Natural killer cell treated with Interleukin-12 subunit alpha and Interleukin-12 subunit beta and Interleukin-15 and Interleukin-18, amount 100 ng/mL, for 72 hours (primary cell): ENCODE data around the gene KLHL25. TPM values are rescaled to one million over a fixed set of nuclear protein-coding genes. Genes with fewer than 3 reads are reported as not detected.

Source experiments
- ATAC-seq, 2 donors: fragments of 150-1000 bp; cut with Tn5 transposase in 1 of 2; sonication (Bioruptor Pico), chemical (Tn5 transposase) in 1 of 2; 2 replicates each; pipeline ENCODE4 v1.10.0; 2021
- DNase-seq: peaks from one replicate; pipeline ENCODE4 v3.0.0; 2022; ENCODE audit warnings: low spot score
- H3K27ac Mint-ChIP-seq, 2 donors: 1 replicate in 1 of 2; 2 replicates in 1 of 2; pipeline ENCODE4 v1.8.0; 2022; ENCODE audit warnings: mixed read lengths in 2 of 2, mild to moderate bottlenecking in 1 of 2, moderate library complexity in 1 of 2
- H3K27me3 Mint-ChIP-seq, 2 donors: 1 replicate in 1 of 2; 2 replicates in 1 of 2; pipeline ENCODE4 v1.8.0; 2022; ENCODE audit warnings: mixed read lengths in 2 of 2
- H3K36me3 Mint-ChIP-seq: one replicate; pipeline ENCODE4 v1.8.0; 2022; ENCODE audit warnings: mixed read lengths
- H3K4me1 Mint-ChIP-seq, 2 donors: 1 replicate in 1 of 2; 2 replicates in 1 of 2; pipeline ENCODE4 v1.8.0; 2022; ENCODE audit warnings: low read depth in 2 of 2, mixed read lengths in 2 of 2, mild to moderate bottlenecking in 1 of 2
- H3K4me3 Mint-ChIP-seq: one replicate; pipeline ENCODE4 v1.8.0; 2022; ENCODE audit warnings: mixed read lengths
- H3K9me3 Mint-ChIP-seq: 2 replicates; pipeline ENCODE4 v1.8.0; 2022; ENCODE audit warnings: mixed read lengths
- total RNA-seq, 2 donors: library from RNA; stranded (reverse); gene quantifications; one replicate each; pipeline ENCODE4 v1.2.3, GENCODE V29; 2022

KLHL25 gene
- total RNA-seq, 2 donors from 2014 or later: 4.7 to 8.5 TPM

GRCh38 chr15:85766001-85766831 is 28.5 kb downstream of the KLHL25 start:
- no peaks in the 10 kb centered on the region for H3K9me3 Mint-ChIP-seq
- H3K36me3 Mint-ChIP-seq: no peaks in the 10 kb centered on the region
- H3K27ac Mint-ChIP-seq: no peak overlapping the region
- DNase-seq (no peak), ATAC-seq (no peak)
- H3K4me3 Mint-ChIP-seq: no peak overlapping the region
- H3K4me1 Mint-ChIP-seq: peaks cover 0 to 3% of the 10 kb centered on the region in 2 donors
- H3K27me3 Mint-ChIP-seq: no peaks in the 10 kb centered on the region

- DNase-seq (no peak), ATAC-seq (no peak)
- Mint-ChIP-seq H3K9me3 (no peaks in the 10 kb centered on the region), H3K4me1 (peaks cover 0 to 3% of the 10 kb centered on the region in 2 donors), H3K36me3 (no peaks in the 10 kb centered on the region), H3K27me3 (no peaks in the 10 kb centered on the region), H3K27ac (no peak overlapping the region), H3K4me3 (no peak overlapping the region)
Measured at GRCh38 chr15:85764649-85765277, 30.0 kb downstream of the KLHL25 start.

- Mint-ChIP-seq H3K4me3 (no peak overlapping the region), H3K27me3 (no peaks in the 10 kb centered on the region), H3K27ac (no peak overlapping the region), H3K4me1 (peaks cover 0 to 3% of the 10 kb centered on the region in 2 donors), H3K9me3 (no peaks in the 10 kb centered on the region), H3K36me3 (no peaks in the 10 kb centered on the region)
- DNase-seq: no peak
- no peak for ATAC-seq
Measured at GRCh38 chr15:85763673-85764633, 30.8 kb downstream of the KLHL25 start.

- ATAC-seq: no peak
- no peaks in the 10 kb centered on the region for H3K36me3 Mint-ChIP-seq
- H3K4me3 Mint-ChIP-seq: no peak overlapping the region
- peaks cover 0 to 3% of the 10 kb centered on the region in 2 donors for H3K4me1 Mint-ChIP-seq
- H3K9me3 Mint-ChIP-seq: no peaks in the 10 kb centered on the region
- H3K27me3 Mint-ChIP-seq: no peaks in the 10 kb centered on the region
- peak overlapping the region in 1 of 2 donors; percentile 60 for H3K27ac Mint-ChIP-seq
- no peak for DNase-seq
Measured at GRCh38 chr15:85763157-85763556, 31.6 kb downstream of the KLHL25 start.

GRCh38 chr15:85762756-85763127 is 32.0 kb downstream of the KLHL25 start:
- H3K4me1 Mint-ChIP-seq: peaks cover 0 to 3% of the 10 kb centered on the region in 2 donors
- no peaks in the 10 kb centered on the region for H3K36me3 Mint-ChIP-seq
- no peaks in the 10 kb centered on the region for H3K9me3 Mint-ChIP-seq
- DNase-seq: no peak
- H3K4me3 Mint-ChIP-seq: no peak overlapping the region
- H3K27ac Mint-ChIP-seq: peak overlapping the region in 1 of 2 donors; percentile 60
- no peaks in the 10 kb centered on the region for H3K27me3 Mint-ChIP-seq
- ATAC-seq: no peak

GRCh38 chr15:85762039-85762755 is 32.5 kb downstream of the KLHL25 start:
- no peak overlapping the region for H3K4me3 Mint-ChIP-seq
- H3K9me3 Mint-ChIP-seq: no peaks in the 10 kb centered on the region
- no peak overlapping the region for H3K27ac Mint-ChIP-seq
- H3K27me3 Mint-ChIP-seq: no peaks in the 10 kb centered on the region
- no peaks in the 10 kb centered on the region for H3K36me3 Mint-ChIP-seq
- ATAC-seq (no peak), DNase-seq (no peak)
- peaks cover 0 to 3% of the 10 kb centered on the region in 2 donors for H3K4me1 Mint-ChIP-seq

GRCh38 chr15:85761635-85762034 is 33.1 kb downstream of the KLHL25 start:
- Mint-ChIP-seq H3K27ac (no peak overlapping the region), H3K4me3 (no peak overlapping the region), H3K9me3 (no peaks in the 10 kb centered on the region), H3K36me3 (no peaks in the 10 kb centered on the region), H3K27me3 (no peaks in the 10 kb centered on the region), H3K4me1 (peaks cover 0 to 3% of the 10 kb centered on the region in 2 donors)
- DNase-seq (no peak), ATAC-seq (no peak)

GRCh38 chr15:85760531-85761371 is 34.0 kb downstream of the KLHL25 start:
- H3K27me3 Mint-ChIP-seq: no peaks in the 10 kb centered on the region
- no peaks in the 10 kb centered on the region for H3K36me3 Mint-ChIP-seq
- peaks cover 0 to 3% of the 10 kb centered on the region in 2 donors for H3K4me1 Mint-ChIP-seq
- no peaks in the 10 kb centered on the region for H3K9me3 Mint-ChIP-seq
- no peak overlapping the region for H3K4me3 Mint-ChIP-seq
- DNase-seq (no peak), ATAC-seq (no peak)
- H3K27ac Mint-ChIP-seq: no peak overlapping the region

GRCh38 chr15:85760049-85760448 is 34.7 kb downstream of the KLHL25 start:
- H3K4me1 Mint-ChIP-seq: peaks cover 0 to 3% of the 10 kb centered on the region in 2 donors
- no peak overlapping the region for H3K4me3 Mint-ChIP-seq
- ATAC-seq (no peak), DNase-seq (no peak)
- no peaks in the 10 kb centered on the region for H3K9me3 Mint-ChIP-seq
- H3K27ac Mint-ChIP-seq: no peak overlapping the region
- H3K36me3 Mint-ChIP-seq: no peaks in the 10 kb centered on the region
- no peaks in the 10 kb centered on the region for H3K27me3 Mint-ChIP-seq

- H3K27ac Mint-ChIP-seq: no peak overlapping the region
- H3K9me3 Mint-ChIP-seq: no peaks in the 10 kb centered on the region
- peaks cover 0 to 3% of the 10 kb centered on the region in 2 donors for H3K4me1 Mint-ChIP-seq
- no peak for ATAC-seq
- no peak for DNase-seq
- no peak overlapping the region for H3K4me3 Mint-ChIP-seq
- no peaks in the 10 kb centered on the region for H3K27me3 Mint-ChIP-seq
- H3K36me3 Mint-ChIP-seq: no peaks in the 10 kb centered on the region
Measured at GRCh38 chr15:85759376-85759775, 35.3 kb downstream of the KLHL25 start.

- DNase-seq: no peak
- H3K4me3 Mint-ChIP-seq: no peak overlapping the region
Measured at GRCh38 chr15:85758655-85758978, 36.1 kb downstream of the KLHL25 start.

GRCh38 chr15:85757939-85758654 is 36.6 kb downstream of the KLHL25 start:
- no peaks in the 10 kb centered on the region for H3K36me3 Mint-ChIP-seq
- no peak for DNase-seq
- no peak overlapping the region for H3K4me3 Mint-ChIP-seq
- H3K27ac Mint-ChIP-seq: no peak overlapping the region
- H3K9me3 Mint-ChIP-seq: no peaks in the 10 kb centered on the region
- peak in 1 of 2 donors; percentile 7 for ATAC-seq
- H3K27me3 Mint-ChIP-seq: no peaks in the 10 kb centered on the region
- H3K4me1 Mint-ChIP-seq: peaks cover 0 to 3% of the 10 kb centered on the region in 2 donors

More at GRCh38 chr15:85758655-85758978, 36.1 kb downstream of the KLHL25 start:
- H3K9me3 Mint-ChIP-seq: no peaks in the 10 kb centered on the region
- H3K27me3 Mint-ChIP-seq: no peaks in the 10 kb centered on the region
- no peaks in the 10 kb centered on the region for H3K36me3 Mint-ChIP-seq
- H3K4me1 Mint-ChIP-seq: peaks cover 0 to 3% of the 10 kb centered on the region in 2 donors
- ATAC-seq: no peak
- H3K27ac Mint-ChIP-seq: no peak overlapping the region
